CD4-positive, alpha-beta T cell treated with Interferon alpha-2 for 1 hour (primary cell): ENCODE measurements around the gene SPCS3.
"Not testable (repeated sequence)": the region's sequence is repeated elsewhere in the genome, so short reads cannot be mapped to it uniquely, and the experiment has no call there.

Experiments used
- DNase-seq, 2 donors: peaks; one replicate each; pipeline ENCODE4 v3.0.0-alpha.2; 2020 to 2022

Gene SPCS3

DNA sequence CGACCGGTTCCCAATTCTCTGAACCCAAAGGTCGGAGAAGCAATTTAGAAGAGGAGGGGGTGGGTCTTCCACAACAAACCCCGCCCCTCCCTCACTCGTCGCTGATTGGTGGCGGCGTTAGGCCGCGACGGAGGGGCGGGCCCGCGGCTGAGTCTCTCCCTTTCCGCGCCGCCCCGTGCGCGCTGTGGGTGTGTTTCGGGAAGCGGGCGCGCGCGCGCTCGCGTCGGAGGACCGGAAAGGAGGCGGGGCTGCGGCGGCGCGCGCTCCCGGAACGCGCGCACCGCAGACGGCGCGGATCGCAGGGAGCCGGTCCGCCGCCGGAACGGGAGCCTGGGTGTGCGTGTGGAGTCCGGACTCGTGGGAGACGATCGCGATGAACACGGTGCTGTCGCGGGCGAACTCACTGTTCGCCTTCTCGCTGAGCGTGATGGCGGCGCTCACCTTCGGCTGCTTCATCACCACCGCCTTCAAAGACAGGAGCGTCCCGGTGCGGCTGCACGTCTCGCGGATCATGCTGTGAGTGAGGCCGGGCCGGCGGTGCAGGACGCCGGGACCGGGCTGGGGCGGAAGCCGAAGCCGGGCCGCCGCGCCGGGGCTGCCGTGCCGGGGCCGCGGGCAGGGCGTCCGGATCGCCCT is at the start of gene SPCS3:
SPCS3 (plus strand) TSS at position 263 of the 636 bp plus-strand sequence; CDS start at position 374, 111 bp downstream.
- peak; percentile 94 to 96 for DNase-seq

DNA sequence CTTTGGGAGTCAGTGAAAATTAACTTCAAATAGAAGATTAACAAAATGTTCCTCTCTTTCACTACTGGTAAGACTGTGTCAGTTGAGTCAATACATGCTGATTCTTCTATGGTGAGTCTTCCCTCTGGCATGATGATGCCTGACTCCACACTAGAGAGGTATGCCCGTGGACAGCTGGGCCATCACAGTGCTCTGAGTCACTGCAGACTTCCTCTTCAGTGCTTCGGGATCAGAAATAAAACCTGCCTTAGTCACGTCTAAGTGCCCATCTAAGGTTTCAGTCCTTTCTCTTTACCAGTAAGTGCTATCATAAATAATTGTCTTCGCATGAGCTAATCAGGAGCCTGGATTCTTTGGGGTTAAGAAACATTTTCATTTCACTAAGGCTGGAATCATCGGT is 49.1 kb upstream of the SPCS3 start:
- no peak for DNase-seq

DNA sequence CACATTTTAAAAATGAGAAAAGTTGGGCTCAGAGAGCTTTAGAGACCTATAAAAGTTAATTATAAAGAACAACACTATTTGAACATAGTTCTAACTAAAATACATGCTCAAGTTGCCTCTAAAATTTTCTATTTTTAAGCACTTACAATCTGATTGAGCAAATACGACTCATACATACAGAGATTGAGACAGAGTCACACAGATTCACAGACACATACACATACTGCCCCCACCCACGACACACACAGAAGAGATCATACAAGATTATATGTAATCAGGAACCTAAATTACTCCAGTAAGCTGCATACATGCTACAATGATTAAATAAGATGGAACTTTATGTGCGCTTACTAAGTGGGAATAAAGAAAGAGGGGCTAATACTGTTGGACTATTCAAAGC is 48.0 kb upstream of the SPCS3 start:
- no peak for DNase-seq

DNA sequence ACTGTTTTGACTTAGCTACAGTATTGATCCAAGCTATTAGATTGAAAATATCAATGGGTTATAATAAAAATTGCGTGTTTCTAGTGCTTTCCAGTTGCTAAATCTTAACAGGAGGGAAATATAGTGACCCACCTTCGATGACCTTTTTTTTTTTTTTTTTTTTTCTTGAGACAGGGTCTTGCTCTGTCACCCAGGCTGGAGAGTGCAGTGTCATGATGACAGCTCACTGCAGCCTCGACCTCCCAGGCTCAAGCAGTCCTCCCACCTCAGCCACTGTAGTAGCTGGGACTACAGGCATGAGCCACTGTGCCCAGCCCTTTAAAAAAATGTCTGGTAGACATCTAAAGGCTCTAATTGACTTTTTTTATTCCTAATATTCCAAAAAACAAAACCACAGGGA is 47.0 kb upstream of the SPCS3 start:
- no peak for DNase-seq

DNA sequence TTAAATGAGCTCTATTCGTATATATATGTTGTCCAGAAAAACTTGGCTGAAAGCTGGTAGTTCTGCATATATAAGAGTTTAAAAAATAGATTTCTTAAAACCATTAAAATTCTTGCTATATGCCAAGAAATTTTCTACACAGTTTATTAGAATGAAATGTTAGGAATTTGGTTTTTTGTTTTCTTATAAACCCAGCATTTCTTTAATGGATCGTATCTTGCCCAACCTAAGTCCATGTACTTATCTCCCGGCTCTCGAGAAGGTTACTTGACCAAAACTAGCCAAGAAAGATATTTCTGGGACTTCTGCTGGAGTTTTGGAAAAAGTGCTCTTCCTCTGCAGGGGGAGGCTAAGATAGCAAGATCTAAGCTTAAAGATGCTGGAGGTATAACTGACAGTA is 46.0 kb upstream of the SPCS3 start:
- no peak for DNase-seq

DNA sequence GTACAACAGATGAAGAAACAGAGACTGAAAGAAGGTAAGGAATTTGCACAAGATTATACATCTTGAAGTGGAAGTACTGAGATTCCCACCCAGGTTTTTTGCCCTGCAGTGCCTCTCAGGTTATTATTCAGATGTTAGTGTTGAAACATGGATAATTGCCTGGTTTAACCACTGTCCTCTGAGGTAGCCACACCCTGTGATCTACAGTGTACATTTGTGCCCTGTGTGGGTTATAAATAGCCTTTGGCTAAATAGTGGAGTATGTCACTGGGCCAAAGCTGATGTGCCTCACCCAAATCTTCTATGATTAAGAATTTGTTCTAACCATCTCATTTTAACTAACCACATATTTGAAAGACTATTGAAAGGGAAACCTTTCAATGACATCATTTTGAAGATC is 45.3 kb upstream of the SPCS3 start:
- DNase-seq = no peak

DNA sequence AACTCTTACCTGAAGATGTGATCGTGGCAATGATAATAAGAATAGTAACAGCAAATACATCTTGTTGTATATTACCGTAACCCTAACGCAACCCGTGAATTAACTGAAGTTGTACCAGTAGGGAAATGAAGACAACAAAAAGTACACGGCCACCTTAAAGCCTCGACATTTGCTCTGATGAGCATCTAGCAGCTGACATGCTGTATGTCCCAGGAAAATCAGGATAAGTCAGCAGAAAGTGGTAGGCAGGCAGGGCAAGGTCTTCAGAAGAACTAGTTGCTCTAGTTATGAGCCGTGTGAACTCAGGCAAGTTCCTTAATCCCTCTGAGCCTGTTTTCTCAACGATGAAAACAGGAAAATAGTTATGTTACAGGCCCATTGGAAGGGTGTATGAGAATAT is 43.1 kb upstream of the SPCS3 start:
- no peak for DNase-seq

DNA sequence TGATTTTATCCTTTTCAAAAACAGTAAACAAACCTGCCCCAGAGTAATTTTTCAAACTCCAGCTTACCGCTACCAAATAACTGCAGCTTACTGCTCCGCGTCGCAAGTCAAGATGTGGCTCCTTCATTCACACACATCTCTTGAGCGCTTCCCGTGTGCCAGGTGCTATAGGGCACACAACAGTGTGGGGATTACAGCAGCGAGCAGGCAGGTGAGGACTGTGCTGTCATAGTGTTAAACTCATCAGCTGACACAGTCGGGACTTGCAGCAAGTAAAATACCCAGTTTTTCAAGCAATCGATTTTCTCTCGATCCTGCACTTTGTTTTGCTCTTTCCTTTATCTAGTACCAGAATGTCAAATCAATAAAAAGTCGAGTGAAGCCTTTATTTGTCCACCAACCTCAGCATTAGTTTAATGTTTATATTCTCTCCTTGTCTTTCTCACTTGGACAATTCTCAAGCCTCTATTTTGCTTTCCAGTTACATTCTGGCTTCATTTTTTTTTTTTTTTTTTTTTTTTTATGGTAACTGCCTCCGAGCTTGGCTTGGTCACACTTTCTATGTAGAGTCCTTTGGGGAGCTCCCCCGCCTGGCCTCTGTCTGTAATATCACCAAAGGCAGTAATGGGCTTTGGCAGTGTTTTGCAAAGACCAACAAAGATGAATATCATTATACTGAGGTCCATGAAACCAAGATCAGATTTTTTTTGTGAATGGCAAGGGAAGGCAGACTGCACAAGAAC is 42.4 kb upstream of the SPCS3 start:
- DNase-seq = no peak

DNA sequence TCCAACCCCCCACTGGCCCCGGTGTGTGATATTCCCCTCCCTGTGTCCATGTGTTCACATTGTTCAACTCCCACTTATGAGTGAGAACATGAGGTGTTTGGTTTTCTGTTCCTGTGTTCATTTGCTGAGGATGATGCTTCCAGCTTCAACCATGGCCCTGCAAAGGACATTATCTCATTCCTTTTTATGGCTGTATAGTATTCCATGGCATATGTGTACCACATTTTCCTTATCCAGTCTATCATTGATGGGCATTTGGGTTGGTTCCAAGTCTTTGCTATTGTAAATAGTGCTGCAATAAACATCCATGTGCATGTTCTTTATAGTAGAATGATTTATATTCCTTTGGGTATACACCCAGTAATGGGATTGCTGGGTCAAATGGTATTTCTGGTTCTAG is 40.2 kb upstream of the SPCS3 start:
- not testable (repeated sequence) for DNase-seq

DNA sequence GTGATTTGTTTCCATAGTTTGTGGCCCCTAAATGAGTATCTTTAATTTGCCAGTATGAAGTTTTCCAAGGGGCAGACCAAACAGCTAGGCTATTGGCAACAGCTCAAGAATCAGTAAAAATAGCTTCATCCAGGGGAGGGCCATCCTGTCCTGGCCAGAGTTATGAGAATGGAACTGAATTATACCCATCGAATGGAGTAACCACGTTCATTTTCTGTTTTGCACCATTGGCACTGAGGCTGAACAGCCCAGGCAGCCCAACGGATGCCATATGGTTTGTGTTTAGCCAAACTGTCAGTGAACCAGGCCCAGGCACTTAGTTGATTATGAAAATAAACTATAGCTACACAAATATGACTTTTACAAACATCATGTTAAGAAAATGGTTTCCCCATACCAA is 33.0 kb upstream of the SPCS3 start:
- no peak for DNase-seq

DNA sequence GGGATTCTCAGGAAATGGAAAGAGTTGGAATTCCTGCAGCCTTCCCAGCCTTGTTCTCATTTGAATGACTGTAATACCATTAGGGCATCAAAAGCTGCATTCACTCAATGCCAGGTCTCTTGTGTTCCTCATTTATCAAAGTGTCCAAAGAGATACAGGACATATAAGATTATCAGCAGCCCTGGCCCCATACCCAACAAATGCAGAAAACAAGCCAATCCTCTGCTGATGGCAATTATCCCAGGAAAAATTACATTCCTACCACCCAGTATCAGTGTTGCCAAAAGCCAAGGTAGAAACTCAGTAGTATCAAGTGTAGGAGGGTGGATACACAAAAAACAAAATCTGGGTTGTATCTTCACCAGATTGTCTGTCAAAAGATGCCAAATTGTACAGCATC is 32.2 kb upstream of the SPCS3 start:
- DNase-seq = no peak

DNA sequence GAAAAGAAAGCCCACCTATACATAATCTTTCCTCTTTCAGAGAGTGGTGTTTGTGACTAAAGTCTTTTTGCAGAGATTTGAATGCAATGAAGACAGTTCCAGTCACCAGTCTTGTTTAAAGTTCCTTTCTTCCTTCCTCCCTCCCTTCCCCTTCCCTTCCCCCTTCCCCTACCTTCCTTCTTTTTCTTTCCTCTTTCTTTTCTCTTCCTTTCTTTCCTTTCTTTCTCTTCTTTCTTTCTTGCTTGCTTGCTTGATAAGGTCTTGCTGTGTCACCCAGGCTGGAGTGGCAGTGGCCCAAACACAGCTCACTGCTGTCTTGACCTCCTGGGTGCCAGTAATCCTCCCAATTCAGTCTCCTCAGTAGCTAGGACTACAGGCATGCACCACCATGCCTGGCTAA is 31.7 kb upstream of the SPCS3 start:
- no peak for DNase-seq

DNA sequence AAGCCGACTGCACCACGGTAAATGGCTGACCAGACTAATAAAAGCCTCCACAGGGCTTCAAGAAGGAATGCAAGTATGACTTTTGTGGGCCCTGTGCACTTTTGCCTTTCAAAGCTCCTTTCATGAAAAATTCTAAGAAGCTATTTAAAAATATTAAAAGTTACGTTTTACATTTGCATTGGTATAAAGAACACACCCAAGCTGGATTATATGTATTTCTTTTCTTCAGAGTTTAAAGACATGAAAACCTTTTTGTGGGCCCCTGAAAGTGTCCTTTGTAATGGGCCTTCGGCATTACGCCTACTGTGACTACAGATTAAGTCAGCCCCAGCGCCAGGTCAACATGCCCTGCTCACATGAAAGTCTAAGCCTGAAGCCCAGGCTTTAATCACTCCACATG is 30.2 kb upstream of the SPCS3 start:
- no peak for DNase-seq

DNA sequence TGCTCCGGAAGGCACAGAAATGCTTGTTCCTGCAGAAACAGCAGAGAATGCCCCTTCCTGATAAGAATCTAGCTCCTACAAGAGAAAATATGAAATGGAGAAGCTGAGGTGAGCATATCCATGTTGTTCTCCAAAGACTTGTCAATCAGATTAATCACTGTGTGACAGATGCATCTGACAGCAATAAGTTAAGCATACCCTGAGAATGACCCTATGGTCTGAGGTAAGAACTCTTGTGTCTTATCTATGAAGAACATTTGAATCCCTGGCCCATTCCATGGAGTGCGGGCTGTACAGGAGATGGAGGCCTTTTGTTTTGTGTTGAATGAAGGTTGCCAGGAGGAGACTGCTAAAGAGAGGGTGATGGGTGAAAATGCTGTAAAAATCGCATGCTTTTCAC is 29.2 kb upstream of the SPCS3 start:
- no peak for DNase-seq

DNA sequence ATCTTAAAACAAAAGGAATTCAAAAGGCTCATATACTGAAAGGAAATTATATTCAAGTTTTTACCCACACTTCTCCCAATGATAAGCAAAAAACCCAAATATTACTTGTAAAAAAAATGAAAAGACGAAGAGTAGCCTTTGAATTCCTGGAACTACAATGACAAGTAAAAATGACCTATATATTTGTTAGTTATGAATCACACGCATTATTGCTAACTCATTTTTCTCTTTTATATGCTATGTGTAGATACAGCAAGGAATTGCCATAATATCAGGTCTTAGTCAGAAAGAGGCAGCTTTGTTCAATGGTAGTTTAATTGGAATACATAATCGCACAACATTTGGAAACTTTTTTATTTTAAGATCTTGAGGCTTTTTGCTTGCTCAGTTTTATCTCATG is 28.0 kb upstream of the SPCS3 start:
- DNase-seq = no peak

DNA sequence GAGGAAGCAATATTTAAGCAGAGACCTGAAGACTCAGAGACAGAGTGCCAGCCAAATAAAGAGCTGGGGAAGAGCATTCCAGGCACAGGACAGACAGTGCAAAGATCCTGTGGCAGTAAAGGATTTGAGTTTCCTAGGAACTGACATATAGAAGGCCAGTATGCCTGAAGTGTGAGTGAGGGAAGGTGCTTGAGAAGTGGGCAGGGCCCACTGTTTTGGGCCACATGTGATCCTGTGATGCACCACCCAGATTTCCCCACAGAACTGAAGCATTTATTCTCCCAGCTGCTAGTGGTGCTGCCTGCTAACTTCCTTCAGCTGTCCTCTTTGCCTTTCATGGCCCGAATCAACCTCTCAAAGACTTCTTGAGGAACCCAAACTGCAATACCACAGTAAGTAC is 26.8 kb upstream of the SPCS3 start:
- DNase-seq = no peak

DNA sequence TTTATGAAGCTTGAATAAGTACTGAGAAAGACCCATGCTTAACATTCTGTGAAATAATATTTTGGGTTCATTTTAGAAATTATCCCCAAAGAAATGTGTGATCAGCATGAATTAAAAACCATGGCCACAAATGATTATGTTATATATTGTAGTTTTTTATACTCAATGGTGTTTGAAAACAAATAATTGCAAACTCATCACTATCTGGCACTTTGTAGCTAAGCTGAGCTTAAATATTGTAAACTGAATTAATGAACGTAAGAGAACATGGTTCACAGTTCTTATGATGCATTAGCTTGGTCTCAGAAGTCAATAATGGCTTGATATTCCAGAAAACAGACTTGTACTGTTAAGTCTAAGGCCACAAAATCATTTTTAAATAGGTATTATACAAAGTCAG is 26.1 kb upstream of the SPCS3 start:
- DNase-seq = no peak

DNA sequence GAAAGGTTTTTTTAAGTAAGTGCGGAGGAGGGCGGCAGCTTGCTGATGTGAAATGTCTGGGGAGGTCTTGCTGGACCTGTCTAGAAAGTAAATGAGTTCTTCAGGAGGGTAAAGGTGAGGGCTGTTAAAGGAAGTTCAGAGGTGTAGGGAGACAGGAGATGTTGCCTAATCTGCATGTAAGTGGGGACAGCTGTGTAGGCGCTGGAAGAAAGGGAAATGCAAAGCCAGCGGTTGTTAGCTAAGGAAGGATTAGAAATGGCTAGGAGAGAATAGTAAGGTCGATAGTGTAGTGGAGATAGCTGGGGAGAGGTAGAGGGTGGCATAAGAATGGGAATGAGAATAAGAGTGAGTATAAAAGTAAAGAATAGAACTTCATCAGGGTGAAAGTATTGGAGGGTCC is 23.9 kb upstream of the SPCS3 start:
- DNase-seq = not testable (repeated sequence)

DNA sequence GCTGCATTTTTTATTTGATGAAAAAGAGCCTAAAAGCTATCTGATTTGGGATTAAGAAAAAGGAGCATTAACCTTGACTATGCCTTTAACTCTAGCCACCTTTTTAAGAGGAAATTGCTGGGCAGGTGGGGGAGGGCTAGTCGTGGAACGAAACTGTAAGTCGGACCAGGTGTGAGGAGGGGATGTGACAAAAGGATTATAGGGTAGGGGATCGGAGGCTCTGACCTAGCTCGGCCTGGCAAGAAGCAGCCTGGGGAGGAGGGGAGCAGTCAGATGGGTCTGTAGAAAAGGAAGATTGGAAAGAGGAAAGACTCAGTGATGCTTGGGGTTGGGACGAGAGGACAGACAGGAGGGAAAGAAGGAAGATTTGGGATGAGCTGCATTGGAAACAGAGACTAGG is 21.1 kb upstream of the SPCS3 start:
- DNase-seq = no peak

DNA sequence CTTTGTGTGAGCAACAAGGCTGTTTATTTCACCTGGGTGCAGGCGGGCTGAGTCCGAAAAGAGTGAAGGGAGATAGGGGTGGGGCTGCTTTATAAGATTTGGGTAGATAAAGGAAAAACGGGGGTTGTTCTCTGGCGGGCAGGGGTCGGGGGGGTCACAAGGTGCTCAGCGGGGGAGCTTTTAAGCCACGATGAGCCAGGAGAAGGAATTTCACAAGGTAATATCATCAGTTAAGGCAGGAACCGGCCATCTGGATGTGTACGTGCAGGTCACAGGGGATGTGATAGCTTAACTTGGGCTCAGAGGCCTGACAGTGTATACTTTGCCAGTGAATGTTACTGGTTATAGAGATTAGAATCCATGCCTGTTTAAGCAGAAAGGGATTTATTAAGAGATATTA is 19.7 kb upstream of the SPCS3 start:
- DNase-seq = no peak

DNA sequence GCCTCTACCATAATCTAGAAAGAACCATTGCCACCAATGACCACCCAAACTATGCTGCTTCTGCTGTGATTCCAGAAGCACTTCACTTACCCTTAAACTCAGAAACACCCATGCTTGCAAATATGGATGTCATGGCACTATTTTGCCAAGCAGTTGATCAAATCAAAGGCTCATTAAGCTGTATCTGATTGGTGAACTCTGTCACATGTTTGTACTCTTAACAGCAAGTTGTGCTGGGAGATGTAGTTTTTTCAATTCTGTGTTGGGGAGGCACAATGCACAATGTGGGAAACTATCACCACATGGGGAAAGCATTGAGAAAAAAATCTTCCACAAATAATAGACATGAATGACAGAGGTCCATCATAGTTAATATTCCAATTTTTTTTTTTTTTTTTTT is 19.2 kb upstream of the SPCS3 start:
- no peak for DNase-seq

DNA sequence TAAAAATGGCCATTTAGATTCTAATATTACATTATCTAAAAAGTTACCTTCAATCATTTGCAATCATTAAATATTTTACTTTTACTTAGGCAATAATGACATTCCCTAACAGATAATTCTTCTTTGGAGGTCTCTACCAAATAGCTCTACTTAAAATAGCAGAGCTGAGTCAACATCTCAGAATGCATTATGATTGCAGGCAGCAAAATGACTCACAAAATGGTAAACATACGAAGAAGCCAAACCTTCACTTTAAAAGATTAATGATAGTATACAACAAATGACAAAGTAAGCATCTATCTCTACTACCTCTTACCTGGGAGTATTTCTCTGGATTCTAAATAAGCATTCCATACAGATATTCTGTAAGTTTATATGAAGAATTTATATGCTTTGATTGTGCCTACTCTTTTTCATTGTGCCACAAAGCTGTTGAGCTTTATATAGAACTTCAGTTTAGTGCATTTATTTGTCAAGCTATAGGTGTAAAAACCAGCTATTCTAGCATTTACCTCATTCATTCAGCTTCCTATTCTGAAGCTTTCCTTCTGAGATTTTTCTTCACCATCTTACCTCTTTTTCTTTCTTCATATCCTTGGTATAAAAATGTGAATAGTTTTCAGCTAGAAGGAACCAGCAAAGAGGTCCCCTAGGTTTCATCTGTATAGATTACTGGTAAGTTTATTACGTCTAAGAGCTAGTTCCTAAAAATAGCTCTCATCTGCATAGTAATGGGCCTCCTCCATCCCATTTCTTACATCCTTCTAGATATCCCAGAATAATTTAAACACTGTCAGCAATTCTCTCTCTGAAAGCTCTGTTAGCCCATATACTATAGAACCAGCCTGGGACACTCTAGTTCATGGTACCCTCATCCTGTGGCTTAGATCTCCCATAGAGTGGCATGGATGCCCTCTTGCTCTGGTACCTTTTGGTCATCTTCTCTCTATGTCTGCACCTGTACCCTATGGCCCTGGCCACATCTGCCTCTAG is 17.2 kb upstream of the SPCS3 start:
- DNase-seq = no peak

DNA sequence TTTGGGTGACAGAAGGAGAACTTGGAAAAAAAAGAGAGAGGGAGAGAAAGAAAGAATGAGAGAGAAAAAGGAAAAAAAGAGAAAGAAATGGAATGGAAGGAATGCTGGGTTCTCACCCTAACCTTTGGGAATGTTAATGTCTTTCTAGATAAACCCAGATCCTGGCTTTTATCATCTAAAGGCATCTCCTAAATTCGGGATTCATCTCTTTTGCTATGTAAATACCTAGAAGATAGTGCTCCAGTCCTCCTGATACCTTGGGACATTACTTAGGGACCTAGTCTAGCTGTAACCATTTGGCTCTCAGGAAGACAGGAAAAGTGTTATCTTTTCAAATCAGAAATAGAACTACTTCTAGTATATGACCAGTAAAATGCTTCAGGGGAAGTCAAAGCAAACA is 15.8 kb upstream of the SPCS3 start:
- DNase-seq = no peak
